H1 (cell line): ENCODE results near the gene ALOX12. TPM values are rescaled to one million over a fixed set of nuclear protein-coding genes. Genes with fewer than 3 reads are reported as not detected.

Experiments
- EGR1 ChIP-seq: IDR thresholded peaks from 2 replicates; pipeline ENCODE4 v1.6.1; 2011; ENCODE audit warnings: low read depth, low read length, borderline replicate concordance
- SIX5 ChIP-seq: IDR thresholded peaks from 2 replicates; pipeline ENCODE4 v1.6.1; 2011; ENCODE audit warnings: mild to moderate bottlenecking, low read depth, low read length
- TAF1 ChIP-seq: IDR thresholded peaks from 2 replicates; pipeline ENCODE4 v1.6.1; 2011; ENCODE audit warnings: mild to moderate bottlenecking, low read depth, low read length
- polyA plus RNA-seq, 7 experiments: library from polyadenylated mRNA; depleted of rRNA in 3 of 7; stranded (reverse) in 5 of 7; unstranded in 2 of 7; fragments of >200 nt in 5 of 7; fragments of 200-250 nt in 2 of 7; gene quantifications; 1 replicate in 5 of 7; 2 replicates in 1 of 7; 4 replicates in 1 of 7; pipeline versions ENCODE4 v1.2.1 to v1.2.3, GENCODE V29; 2011 to 2013; ENCODE audit warnings: missing spikeins in 2 of 7, mixed read lengths in 2 of 7
- total RNA-seq: library from RNA; stranded (reverse); fragmentation: NEBNext Ultra II Directional; extraction: Animal tissue kit (Norgen Biotek cat#: 25700); gene quantifications from 2 replicates; pipeline ENCODE4 v1.2.1, GENCODE V29; 2021

The ALOX12 gene
- total and polyA plus RNA-seq, 2 of the 8 experiments (the other 6 are each of a cell fraction or from before 2014, with no cell fraction given): 1.4 to 2.0 TPM

DNA sequence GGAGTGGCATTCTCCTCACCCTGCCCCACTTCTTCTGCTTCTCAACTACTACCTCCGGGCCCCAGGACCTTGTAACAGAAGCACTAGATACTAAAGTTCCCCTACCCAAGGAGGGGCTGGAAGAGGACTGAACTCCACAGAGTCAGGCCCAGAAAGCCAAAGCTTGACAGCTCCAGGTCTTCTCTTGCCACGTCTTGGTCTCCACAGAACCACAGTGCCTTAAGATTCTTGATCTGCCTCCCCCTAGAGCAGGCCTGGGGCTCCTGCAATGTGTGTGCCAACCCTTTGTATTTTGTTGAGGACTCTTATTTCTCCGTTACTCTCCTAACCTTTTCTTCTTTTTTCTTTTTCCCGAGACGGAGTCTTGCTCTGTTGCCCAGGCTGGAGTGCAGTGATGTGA lies 44.0 kb downstream of the ALOX12 start (continued):
- TF ChIP-seq SIX5: no peak
- TF ChIP-seq TAF1: no peak
- TF ChIP-seq EGR1: no peak
